UCSD-AML1 (cell line): ENCODE measurements around the gene RASAL1.

ENCODE experiments used
- DNase-seq: peaks from one replicate; lab custom pipeline; 2025; ENCODE audit not compliant: unreplicated experiment; lab: John Stamatoyannopoulos, UW

The RASAL1 gene, protein sequence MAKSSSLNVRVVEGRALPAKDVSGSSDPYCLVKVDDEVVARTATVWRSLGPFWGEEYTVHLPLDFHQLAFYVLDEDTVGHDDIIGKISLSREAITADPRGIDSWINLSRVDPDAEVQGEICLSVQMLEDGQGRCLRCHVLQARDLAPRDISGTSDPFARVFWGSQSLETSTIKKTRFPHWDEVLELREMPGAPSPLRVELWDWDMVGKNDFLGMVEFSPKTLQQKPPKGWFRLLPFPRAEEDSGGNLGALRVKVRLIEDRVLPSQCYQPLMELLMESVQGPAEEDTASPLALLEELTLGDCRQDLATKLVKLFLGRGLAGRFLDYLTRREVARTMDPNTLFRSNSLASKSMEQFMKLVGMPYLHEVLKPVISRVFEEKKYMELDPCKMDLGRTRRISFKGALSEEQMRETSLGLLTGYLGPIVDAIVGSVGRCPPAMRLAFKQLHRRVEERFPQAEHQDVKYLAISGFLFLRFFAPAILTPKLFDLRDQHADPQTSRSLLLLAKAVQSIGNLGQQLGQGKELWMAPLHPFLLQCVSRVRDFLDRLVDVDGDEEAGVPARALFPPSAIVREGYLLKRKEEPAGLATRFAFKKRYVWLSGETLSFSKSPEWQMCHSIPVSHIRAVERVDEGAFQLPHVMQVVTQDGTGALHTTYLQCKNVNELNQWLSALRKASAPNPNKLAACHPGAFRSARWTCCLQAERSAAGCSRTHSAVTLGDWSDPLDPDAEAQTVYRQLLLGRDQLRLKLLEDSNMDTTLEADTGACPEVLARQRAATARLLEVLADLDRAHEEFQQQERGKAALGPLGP

DNA sequence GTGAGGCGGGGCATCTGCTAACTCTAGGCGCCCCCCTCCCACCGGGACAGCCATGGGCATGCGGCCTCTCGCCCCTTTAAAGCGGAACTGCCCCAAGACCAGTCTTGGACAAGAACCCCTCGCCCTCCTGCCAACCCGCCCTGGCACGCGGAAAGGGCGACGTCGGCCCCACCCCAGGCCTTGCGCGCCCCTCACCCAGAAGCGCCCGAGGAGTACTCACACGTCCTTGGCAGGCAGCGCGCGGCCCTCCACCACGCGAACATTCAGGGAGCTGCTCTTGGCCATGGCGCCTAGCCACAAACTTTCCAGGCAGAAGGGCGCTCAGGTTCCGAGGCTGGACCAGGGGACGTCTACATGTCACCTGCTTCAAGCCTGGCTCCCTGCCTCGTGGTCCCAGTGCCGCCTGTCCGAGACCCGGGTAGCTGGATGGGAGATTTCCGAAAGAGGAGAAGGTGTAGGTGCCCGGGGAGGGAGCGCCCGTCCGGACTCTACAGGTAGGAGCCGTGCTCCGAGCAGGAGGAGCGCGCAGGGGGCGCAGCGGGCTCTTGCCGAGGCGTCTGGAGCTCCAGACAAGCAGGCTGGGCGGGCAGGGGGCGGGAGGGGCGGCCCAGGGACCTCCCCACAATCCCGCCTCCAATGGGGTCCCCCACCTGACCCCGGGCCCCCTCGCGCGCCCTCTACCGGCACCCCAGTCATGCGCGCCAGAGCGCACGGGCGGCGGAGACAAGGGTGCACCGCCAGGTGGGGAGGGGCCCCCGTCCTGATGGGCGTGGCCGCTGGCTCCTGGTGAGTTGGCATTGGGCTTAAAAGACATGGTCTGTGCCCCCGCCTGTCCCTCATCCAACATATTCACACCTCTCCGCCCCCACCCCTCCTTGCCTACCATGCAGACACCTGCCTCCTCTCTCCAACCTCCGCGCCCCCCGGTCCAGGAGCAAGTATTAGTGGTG is at the start of gene RASAL1:
Gene RASAL1 (minus strand): TSS at position 584 of the 950 bp plus-strand sequence. CDS start 299 bp downstream, at position 285.
- DNase-seq: peak; percentile 64

- DNase-seq: peak; percentile 87
These were observed 49.3 kb upstream of the RASAL1 start for GRCh38 chr12:113184900-113185179.

- no peak for DNase-seq
These were observed 48.7 kb upstream of the RASAL1 start for GRCh38 chr12:113184098-113184899.

DNA sequence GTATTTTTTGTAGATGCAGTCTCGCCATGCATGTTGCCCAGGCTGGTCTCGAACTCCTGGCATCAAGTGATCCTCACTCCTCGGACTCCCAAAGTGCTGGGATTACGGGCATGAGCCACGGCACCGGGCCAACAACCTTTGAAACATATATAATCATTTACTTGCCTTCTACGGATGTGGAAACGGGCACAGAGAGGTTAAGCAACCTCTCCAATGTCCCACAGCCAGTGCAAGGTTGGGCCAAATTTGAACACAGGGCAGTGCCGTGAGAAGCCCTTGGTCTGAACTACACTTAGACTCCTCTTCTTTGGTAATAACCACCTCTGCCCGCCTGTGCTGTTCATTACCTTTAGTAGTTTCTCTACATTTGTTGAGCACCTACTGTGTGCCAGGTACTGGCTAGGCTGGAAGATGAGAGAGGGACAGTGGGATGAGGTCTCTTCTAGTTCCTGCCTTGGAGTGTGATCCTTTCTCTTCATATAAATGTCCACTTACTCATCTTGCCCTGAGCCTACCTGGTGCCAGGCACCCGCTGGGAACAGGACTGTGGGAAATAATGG is 47.5 kb upstream of the RASAL1 start:
- no peak for DNase-seq

DNA sequence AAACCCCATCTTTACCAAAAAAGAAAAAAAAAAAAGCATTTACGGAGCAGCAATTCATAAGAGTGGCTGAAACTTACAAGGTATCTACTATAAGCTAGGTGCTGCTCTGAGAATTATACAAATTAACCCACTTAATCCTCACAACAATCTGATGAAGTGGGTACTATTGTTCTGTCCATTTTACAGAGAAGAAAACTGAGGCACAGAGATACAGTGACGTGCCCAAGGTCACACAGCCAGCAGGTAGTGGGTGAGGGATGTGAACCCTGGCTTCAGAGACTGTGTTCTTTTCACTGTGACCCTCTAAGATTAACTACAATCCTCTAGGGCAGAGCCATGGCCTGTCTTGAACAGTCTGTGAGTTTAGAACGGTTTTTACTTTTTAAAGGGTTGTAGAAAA is 46.4 kb upstream of the RASAL1 start:
- no peak for DNase-seq

- DNase-seq: no peak
These were observed 44.8 kb upstream of the RASAL1 start for GRCh38 chr12:113180333-113180732.

DNA sequence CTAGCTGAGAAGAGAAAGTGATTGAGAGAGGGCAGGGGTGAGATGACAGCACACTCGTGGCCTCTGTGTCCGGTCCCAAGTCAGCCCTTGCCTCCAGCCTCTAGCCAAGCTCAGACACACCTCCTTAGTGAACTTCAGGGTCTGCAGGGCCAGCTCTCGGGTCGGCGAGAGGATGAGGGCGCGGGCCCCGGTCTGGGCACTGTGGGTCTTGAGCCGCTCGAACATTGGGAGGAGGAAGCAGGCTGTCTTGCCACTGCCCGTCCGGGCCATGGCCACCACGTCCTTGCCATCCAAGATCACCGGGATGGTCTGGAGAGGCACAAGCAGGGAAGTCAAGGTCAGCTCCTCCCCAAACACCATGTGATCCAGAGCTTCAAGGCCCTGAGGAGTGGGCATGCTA is 43.5 kb upstream of the RASAL1 start:
- no peak for DNase-seq

GRCh38 chr12:113174461-113175384 is 39.2 kb upstream of the RASAL1 start:
- peak; percentile 65 for DNase-seq

DNA sequence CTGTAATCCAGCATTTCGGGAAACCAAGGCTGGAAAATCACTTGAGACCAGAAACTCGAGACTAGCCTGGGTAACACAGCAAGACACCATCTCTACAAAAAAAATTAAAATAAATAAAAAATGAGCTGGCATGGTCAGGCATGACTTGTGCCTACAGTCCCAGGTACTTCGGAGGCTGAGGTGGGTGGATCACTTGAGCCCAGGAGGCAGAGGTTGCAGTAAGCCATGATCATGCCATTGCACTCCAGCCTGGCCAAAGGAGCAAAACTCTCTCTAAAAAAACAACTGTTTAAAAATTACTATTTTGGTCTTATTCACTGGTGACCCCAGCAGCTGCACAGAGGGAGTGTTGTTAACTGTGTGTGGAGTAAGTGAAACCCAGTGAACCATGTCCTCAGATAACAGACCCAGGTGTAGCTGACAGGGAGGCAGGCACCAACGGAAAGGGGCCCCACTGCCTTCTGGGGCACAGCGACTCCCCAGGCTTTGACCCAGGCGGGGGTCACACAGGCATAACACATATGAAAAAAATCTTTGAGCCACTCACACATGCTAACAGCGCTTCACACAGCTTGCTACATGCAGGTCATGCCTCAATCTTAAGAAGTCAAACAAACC is 37.6 kb upstream of the RASAL1 start:
- DNase-seq: no peak

DNA sequence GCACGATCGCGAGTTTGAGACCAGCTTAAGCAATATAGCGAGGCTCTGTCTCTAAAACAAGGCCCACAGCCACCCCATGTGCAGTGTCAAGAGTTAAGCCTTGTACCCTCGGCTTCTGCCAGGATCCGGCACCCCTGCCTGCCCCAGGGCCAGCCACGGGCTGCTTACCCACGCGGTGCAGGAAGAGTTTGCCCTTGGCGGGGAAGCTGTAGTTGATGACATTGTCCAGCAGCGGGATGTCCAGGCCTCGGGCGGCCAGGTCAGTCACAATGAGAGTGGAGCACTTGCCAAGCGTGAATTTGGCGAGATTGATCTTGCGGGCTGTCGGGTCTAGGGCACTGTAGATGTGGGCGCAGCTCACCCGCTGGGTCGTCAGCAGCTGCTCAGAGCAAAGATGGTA is 36.6 kb upstream of the RASAL1 start:
- DNase-seq: no peak

DNA sequence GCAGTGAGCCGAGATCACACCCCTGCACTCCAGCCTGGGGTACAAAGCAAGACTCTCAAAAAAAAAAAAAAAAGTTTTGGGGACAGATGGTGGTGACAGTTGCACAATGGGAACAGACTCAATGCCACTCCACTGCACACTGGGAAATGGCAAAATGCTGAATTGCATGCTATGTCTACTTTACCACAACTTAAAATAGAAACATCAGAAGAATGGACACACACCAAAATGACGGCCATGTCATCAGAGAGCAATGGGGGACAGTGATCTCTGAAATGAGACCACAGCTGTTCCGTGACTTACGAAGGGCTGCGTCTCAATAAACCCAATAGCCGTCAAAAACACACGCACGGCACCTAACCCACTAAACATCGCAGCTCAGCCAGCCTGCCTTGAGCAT is 36.0 kb upstream of the RASAL1 start:
- no peak for DNase-seq

- no peak for DNase-seq
These were observed 35.4 kb upstream of the RASAL1 start for GRCh38 chr12:113170926-113171325.

DNA sequence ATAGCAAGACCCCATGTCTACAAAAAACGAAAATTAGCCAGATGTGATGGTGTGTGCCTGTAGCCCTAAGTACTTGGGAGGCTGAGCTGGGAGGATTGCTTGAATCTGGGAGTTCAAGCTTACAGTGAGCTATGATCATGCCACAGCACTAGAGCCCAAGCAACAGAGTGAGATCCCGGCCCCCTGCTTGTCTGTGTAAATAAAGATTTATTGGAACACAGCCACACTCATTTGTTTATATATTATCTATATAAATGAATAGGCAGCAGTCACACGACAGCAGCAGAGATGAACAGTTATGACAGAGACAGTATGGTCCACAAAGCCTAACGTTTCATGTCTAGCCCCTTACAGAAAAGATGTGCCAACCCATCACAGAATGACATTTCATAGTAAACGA is 34.9 kb upstream of the RASAL1 start:
- DNase-seq: no peak

DNA sequence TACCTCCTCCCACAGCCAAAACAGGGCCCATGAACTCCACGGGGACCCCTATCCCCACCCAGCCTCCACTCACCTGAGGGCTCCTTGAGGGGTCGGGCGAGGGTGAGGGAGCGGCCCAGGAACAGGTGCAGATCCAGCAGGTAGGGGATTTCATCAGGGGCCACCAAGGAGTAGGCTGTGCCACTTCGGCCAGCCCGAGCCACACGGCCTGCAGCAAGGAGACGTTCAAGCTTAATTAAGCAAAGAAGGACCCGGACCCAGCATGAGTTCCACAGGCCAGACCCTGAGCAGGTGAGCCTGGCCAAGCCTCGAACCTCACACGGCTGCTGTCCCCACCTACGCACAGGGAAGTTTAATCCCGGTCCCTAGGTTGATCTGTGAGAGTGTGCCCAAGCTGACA is 34.1 kb upstream of the RASAL1 start:
- DNase-seq: no peak

- DNase-seq: no peak
These were observed 32.3 kb upstream of the RASAL1 start for GRCh38 chr12:113167868-113168267.

DNA sequence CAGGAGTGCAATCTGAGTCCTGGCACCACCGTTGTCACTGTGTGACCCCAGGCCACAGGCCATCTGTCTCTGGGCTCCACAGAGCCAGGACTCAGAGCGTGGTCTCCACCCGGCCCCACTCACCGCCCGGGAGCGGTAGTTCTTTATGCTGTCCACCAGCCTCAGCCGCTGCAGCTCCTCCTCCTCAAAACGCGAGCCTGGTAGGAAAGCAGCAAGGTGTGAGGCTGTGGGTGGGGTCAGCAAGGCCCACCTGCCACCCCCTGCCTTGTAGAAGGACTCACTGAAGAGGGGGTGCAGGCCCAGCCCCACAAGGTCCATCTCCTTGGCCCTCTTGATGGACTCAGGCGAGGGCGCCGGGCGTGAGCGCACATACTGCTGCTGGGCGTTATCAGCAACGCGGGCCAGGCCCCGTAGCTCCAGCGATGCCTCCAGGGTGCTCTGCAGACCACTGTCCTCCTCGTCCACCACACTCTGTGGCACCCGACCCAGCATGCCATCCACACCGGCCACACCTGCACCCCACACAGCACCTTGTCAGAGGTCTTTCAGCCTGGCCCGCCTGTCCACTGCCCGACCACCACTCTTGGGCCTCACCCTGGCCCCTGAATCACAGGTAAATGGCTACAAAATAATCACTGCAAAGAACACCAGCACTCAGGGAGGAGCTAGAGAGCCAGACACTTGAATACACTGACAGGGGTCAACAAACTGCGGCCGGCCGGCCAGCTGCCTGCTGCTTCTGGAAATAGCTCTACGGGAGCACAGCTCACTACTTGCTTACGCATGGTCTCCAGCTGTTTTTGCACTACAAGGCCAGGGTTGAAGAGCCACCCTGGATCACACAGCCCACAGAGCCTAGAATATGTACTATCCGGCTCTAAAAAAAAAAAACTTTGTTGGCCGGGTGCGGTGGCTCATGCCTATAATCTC is 30.2 kb upstream of the RASAL1 start:
- no peak for DNase-seq

DNA sequence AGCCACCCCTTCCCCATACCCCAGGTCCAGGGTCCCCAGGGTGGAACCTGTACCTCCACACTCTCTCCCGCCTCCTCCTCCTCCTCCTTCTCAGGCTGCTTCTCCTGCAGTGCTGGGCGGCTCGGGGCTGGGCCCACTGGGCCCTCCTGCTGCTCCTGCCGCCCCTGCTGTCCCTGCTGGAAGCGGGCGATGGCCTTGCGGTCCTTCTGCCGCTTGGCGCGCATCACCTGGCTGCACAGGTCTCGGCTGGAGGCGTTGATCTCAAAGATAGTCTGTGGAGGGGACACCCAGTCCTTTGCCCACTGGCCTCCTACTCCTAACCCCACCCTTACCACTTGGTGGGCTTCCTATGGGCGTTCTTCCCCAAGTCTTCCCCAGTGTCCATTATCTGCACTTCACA is 28.5 kb upstream of the RASAL1 start:
- no peak for DNase-seq

- DNase-seq: no peak
These were observed 27.4 kb upstream of the RASAL1 start for GRCh38 chr12:113163030-113163360.
